SU-DHL-6 (cell line): ENCODE measurements around the gene PCK2.

Source experiments
- EZH2phosphoT487 ChIP-seq: fragments of 200-600 bp; sonication (generic), shearing (Covaris generic); conservative IDR thresholded peaks from 2 replicates; pipeline ENCODE4 v1.6.1; 2018; ENCODE audit warnings: mild to moderate bottlenecking, antibody characterized with exemption, low read length, moderate library complexity, mixed read lengths
- TF ChIP-seq, protein P1 (sequence below): fragments of 200-600 bp; sonication (generic); IDR thresholded peaks from one replicate; pipeline ENCODE4 v1.5.1; 2017; ENCODE audit warnings: antibody characterized with exemption, mild to moderate bottlenecking, low read length, moderate library complexity; ENCODE audit not compliant: insufficient read depth, poor library complexity, severe bottlenecking

DNA sequence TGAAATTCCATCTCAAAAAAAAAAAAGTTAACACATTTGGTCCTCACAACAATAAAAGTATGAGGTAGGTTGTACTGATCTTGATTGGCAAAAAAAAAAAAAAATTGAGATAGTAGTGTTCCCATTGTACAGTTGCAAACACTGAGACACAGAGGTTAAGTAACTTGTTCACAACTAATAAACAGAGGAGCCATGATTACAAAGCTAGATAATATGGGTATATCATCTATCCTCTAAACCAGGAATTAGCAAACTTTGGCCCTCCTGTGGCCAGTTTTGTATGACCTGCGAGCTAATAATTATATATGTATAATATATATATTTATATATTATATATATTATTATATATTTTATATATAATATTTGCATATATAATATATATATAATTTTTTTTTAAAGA lies 39.6 kb downstream of the PCK2 start:
- TF ChIP-seq, protein P1, sequence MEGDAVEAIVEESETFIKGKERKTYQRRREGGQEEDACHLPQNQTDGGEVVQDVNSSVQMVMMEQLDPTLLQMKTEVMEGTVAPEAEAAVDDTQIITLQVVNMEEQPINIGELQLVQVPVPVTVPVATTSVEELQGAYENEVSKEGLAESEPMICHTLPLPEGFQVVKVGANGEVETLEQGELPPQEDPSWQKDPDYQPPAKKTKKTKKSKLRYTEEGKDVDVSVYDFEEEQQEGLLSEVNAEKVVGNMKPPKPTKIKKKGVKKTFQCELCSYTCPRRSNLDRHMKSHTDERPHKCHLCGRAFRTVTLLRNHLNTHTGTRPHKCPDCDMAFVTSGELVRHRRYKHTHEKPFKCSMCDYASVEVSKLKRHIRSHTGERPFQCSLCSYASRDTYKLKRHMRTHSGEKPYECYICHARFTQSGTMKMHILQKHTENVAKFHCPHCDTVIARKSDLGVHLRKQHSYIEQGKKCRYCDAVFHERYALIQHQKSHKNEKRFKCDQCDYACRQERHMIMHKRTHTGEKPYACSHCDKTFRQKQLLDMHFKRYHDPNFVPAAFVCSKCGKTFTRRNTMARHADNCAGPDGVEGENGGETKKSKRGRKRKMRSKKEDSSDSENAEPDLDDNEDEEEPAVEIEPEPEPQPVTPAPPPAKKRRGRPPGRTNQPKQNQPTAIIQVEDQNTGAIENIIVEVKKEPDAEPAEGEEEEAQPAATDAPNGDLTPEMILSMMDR, result no peak
- TF ChIP-seq EZH2phosphoT487, result no peak
